ENCODE data around the gene SPOCK1. TPM values are rescaled to one million over a fixed set of nuclear protein-coding genes. Genes with fewer than 3 reads are reported as not detected.

SPOCK1 gene
- total and polyA plus RNA-seq, 7 donors, result 4.2 to 52.7 (median 16.0) TPM

DNA sequence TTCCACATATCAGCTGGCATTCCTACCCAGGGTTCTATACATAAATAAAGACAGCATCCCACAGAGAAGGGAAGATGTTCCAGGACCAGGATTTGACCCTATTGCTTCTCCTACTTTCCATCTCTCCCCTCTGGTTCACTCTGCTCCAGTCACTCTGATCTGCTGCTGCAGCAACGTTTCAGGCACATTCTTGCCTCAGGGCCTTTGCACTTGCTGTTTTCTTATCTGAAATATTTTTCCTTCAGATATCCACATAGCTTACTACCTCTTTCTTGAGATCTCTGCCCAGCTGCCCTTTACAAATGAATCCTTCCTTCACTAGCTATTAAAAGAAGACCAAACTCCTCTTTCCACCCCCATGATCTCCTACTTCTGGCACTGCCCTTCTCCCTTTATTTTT, 204.5 kb downstream of the SPOCK1 start:
- intact Hi-C loops (cut with DNase I), result no loop called here
- ATAC-seq (no peak), DNase-seq (no peak)
- Histone ChIP-seq H3K36me3 (ENCODE audit: insufficient read depth in 1 of 2, low read depth in 1 of 2) (no peaks in the 10 kb centered on the region), H3K4me1 (no peaks in the 10 kb centered on the region), H3K9me3 (no peaks in the 10 kb centered on the region), H3K27me3 (ENCODE audit: insufficient read depth in 3 of 3, low read length in 2 of 3) (no peaks in the 10 kb centered on the region), H3K4me3 (no peak overlapping the region), H3K27ac (no peak overlapping the region)
- 81 to 85% (median 84%) methylated on average over 1 of the region's 1 CpG for WGBS, 3 donors
- TF ChIP-seq, protein P1, sequence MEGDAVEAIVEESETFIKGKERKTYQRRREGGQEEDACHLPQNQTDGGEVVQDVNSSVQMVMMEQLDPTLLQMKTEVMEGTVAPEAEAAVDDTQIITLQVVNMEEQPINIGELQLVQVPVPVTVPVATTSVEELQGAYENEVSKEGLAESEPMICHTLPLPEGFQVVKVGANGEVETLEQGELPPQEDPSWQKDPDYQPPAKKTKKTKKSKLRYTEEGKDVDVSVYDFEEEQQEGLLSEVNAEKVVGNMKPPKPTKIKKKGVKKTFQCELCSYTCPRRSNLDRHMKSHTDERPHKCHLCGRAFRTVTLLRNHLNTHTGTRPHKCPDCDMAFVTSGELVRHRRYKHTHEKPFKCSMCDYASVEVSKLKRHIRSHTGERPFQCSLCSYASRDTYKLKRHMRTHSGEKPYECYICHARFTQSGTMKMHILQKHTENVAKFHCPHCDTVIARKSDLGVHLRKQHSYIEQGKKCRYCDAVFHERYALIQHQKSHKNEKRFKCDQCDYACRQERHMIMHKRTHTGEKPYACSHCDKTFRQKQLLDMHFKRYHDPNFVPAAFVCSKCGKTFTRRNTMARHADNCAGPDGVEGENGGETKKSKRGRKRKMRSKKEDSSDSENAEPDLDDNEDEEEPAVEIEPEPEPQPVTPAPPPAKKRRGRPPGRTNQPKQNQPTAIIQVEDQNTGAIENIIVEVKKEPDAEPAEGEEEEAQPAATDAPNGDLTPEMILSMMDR (IDR thresholded peaks at IDR 0.05), result no peak

DNA sequence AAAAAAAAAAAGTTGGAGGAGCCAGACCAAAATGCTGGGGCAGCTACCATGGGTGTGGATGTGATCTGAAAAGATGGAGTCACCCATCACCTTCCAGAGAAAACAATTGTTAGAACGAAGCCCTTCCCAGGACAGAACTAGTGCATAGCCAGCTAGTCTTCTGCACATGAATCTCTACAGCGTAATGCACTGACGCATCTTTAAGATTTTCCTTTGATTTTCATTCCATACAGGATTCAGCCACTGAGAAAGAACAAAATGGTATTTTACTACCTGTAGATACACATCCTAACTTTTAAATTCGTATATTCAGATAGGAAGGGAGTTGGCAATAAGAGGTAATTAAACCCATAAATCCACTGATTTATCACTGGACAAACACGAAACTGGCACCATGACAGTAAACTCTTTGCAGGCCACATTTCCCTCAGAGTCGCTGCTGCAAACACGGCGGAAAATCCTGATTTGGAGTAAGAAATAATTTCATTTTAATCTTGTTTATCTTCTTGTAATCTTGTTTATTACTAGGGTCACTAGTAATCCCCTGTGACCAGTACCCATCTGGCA, 206.6 kb downstream of the SPOCK1 start:
- Histone ChIP-seq H3K9me3 (no peaks in the 10 kb centered on the region), H3K27ac (no peak overlapping the region), H3K4me1 (no peaks in the 10 kb centered on the region), H3K27me3 (ENCODE audit: insufficient read depth in 3 of 3, low read length in 2 of 3) (no peaks in the 10 kb centered on the region), H3K4me3 (no peak overlapping the region), H3K36me3 (ENCODE audit: insufficient read depth in 1 of 2, low read depth in 1 of 2) (no peaks in the 10 kb centered on the region)
- WGBS, 3 donors, result 45 to 47% (median 46%) methylated on average over 8 of the region's 8 CpGs
- ATAC-seq (no peak), DNase-seq (no peak)
- intact Hi-C loops (cut with DNase I), result no loop called here
- TF ChIP-seq, protein P1 (IDR thresholded peaks at IDR 0.05), result no peak

DNA sequence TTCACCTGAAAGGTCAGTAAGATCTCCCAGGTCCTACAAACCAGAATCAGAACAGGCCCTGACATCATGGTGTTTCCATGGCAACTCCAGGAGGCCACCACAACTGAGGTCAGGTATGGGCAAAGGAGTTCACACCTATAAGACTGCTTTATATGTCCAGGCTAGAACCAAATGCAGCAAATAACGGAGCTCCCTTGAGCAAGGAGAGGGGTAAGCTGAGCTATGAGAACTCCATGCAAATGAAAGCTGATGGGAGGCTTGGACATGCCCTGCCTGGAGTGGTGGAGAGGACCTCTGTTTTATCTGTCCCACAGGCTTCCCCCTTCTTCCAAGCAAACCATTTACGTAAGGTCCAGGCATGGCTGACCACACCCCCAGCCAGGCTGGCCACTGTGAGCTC, 207.7 kb downstream of the SPOCK1 start:
- no peaks in the 10 kb centered on the region for H3K27me3 ChIP-seq (ENCODE audit: insufficient read depth in 3 of 3, low read length in 2 of 3)
- no peak overlapping the region for H3K27ac ChIP-seq
- no peaks in the 10 kb centered on the region for H3K9me3 ChIP-seq
- ATAC-seq (no peak), DNase-seq (no peak)
- WGBS, 3 donors, result 64 to 92% (median 71%) methylated on average over 1 to 2 of the region's 2 CpGs
- H3K36me3 ChIP-seq (ENCODE audit: insufficient read depth in 1 of 2, low read depth in 1 of 2), result no peaks in the 10 kb centered on the region
- no peak overlapping the region for H3K4me3 ChIP-seq
- intact Hi-C loops (cut with DNase I), result no loop called here
- no peaks in the 10 kb centered on the region for H3K4me1 ChIP-seq
- TF ChIP-seq, protein P1 (IDR thresholded peaks at IDR 0.05), result no peak

DNA sequence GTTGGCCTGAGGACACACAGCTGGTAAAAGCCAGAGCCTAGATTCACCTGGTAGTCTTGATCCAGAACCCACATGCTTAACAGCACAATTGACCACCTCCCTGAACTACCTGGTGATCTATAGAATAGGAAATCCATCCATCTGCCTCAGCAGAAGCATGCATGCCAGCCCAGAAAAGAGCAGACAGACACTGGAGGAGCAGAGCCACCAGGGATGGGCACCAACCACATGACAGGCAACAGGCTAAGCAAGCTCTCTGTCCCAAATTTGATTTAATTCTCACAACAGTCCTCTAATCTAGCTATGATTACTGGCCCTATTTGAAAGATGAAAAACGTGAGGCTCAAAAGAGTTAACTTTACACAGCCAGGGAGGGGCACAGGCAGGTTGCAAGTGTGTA, 208.1 kb downstream of the SPOCK1 start:
- Histone ChIP-seq H3K4me1 (no peaks in the 10 kb centered on the region), H3K36me3 (ENCODE audit: insufficient read depth in 1 of 2, low read depth in 1 of 2) (no peaks in the 10 kb centered on the region), H3K27me3 (ENCODE audit: insufficient read depth in 3 of 3, low read length in 2 of 3) (no peaks in the 10 kb centered on the region), H3K4me3 (no peak overlapping the region), H3K27ac (no peak overlapping the region), H3K9me3 (no peaks in the 10 kb centered on the region)
- intact Hi-C loops (cut with DNase I), result no loop called here
- ATAC-seq (no peak), DNase-seq (no peak)
- WGBS, 3 donors, result 66 to 78% (median 74%) methylated on average over 1 of the region's 1 CpG
- TF ChIP-seq, protein P1 (IDR thresholded peaks at IDR 0.05), result no peak

DNA sequence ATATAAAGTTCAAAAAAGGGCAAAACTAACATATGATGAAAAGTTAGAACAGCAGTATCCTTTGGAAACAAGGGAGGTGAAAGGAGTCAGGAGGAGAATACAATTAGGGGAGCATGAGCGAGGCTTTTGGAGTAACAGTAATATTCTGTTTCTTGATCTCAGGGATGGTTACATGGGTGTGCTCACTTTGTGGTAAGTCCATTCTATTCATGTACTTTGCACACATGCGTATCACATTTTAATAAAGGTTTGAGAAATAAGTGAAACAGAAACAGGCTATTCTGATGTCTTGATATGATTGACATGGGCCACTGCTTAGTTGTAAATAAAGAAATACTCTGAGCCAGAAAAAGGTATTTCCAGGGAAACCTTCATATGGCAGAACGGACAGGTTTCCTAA, 208.8 kb downstream of the SPOCK1 start:
- Histone ChIP-seq H3K36me3 (ENCODE audit: insufficient read depth in 1 of 2, low read depth in 1 of 2) (no peaks in the 10 kb centered on the region), H3K27ac (no peak overlapping the region), H3K4me3 (no peak overlapping the region), H3K9me3 (no peaks in the 10 kb centered on the region), H3K4me1 (no peaks in the 10 kb centered on the region), H3K27me3 (ENCODE audit: insufficient read depth in 3 of 3, low read length in 2 of 3) (no peaks in the 10 kb centered on the region)
- WGBS, 3 donors, result 98 to 99% (median 98%) methylated on average over 3 of the region's 3 CpGs
- no peak for DNase-seq
- intact Hi-C loops (cut with DNase I), result no loop called here
- TF ChIP-seq, protein P1 (IDR thresholded peaks at IDR 0.05), result no peak
- ATAC-seq, result no peak
